H1 (cell line): ENCODE data around the gene LBX1. TPM values are rescaled to one million over a fixed set of nuclear protein-coding genes. Genes with fewer than 3 reads are reported as not detected.

Experiments used
- CTCF ChIA-PET: fragments of 300-600 bp; sonication (Branson Sonifier 250); formaldehyde crosslinking; loops from one replicate; lab custom pipeline; 2021; ENCODE audit not compliant: partially characterized antibody; lab: Charles Lee
- POLR2A ChIA-PET: fragments of 300-600 bp; sonication (Branson Sonifier 250); formaldehyde crosslinking; loops from one replicate; lab custom pipeline; 2021; ENCODE audit warnings: inconsistent platforms; ENCODE audit not compliant: partially characterized antibody; lab: Charles Lee
- DNase-seq, 2 experiments: peaks; one replicate each; pipeline versions ENCODE4 v3.0.0 to v3.0.0-alpha.2; 2010 to 2022; ENCODE audit warnings: low spot score in 2 of 2, low read depth in 1 of 2, mixed read lengths in 1 of 2
- FAIRE-seq: peaks from 2 replicates; lab custom pipeline; 2011; peaks lifted over from hg19 to GRCh38; lab: Jason Lieb, UNC
- H2AFZ ChIP-seq: 2 replicates; pipeline ENCODE4 v1.8.1; 2012; ENCODE audit warnings: low read length, inconsistent platforms
- H2AK5ac ChIP-seq: 2 replicates; pipeline ENCODE4 v1.6.1; 2013; ENCODE audit warnings: low read depth, low read length
- H2BK120ac ChIP-seq: replicated peaks from 2 replicates; pipeline ENCODE3; 2013; ENCODE audit warnings: low read depth, low read length, inconsistent platforms
- H2BK12ac ChIP-seq: 2 replicates; pipeline ENCODE4 v1.6.1; 2013; ENCODE audit warnings: low read depth, low read length
- H2BK15ac ChIP-seq: 2 replicates; pipeline ENCODE4 v1.6.1; 2013; ENCODE audit warnings: low read length
- H2BK20ac ChIP-seq: 2 replicates; pipeline ENCODE4 v1.6.1; 2013; ENCODE audit warnings: low read length
- H2BK5ac ChIP-seq: 2 replicates; pipeline ENCODE4 v1.6.1; 2013; ENCODE audit warnings: low read depth, low read length
- H3K14ac ChIP-seq: 2 replicates; pipeline ENCODE4 v1.6.1; 2013; ENCODE audit warnings: inconsistent platforms; ENCODE audit not compliant: insufficient read length
- H3K18ac ChIP-seq: 2 replicates; pipeline ENCODE4 v1.6.1; 2013; ENCODE audit warnings: low read length; ENCODE audit errors: extremely low read depth
- H3K23ac ChIP-seq: 2 replicates; pipeline ENCODE4 v1.6.1; 2013; ENCODE audit warnings: inconsistent platforms; ENCODE audit not compliant: insufficient read length
- H3K23me2 ChIP-seq: 2 replicates; pipeline ENCODE4 v1.6.1; 2013; ENCODE audit warnings: low read depth, low read length
- H3K27ac ChIP-seq: 2 replicates; pipeline ENCODE4 v1.6.1; 2011; ENCODE audit warnings: low read depth, low read length, inconsistent platforms
- H3K27me3 ChIP-seq, 4 experiments: replicated peaks in 1 of 4; 1 replicate in 1 of 4; 2 replicates in 3 of 4; pipeline versions ENCODE4 v1.6.1 to v1.8.1; 2011 to 2013; ENCODE audit warnings: low read length in 3 of 4, mild to moderate bottlenecking in 3 of 4, inconsistent platforms in 2 of 4, mixed read lengths in 2 of 4, moderate library complexity in 1 of 4; ENCODE audit not compliant: control insufficient read depth in 3 of 4, insufficient read depth in 3 of 4; ENCODE audit errors: extremely low read depth in 1 of 4
- H3K36me3 ChIP-seq, 4 experiments: 2 replicates each; pipeline versions ENCODE4 v1.6.1 to v1.8.1; 2011 to 2013; ENCODE audit warnings: mild to moderate bottlenecking in 4 of 4, low read length in 3 of 4, moderate library complexity in 2 of 4, control low read depth in 1 of 4, inconsistent platforms in 1 of 4; ENCODE audit not compliant: insufficient read depth in 4 of 4, control insufficient read depth in 2 of 4
- H3K4ac ChIP-seq: replicated peaks from 2 replicates; pipeline ENCODE3; 2013; ENCODE audit warnings: low read length, low read depth, mixed read lengths, inconsistent platforms; ENCODE audit not compliant: insufficient read length
- H3K4me1 ChIP-seq, 4 experiments: replicated peaks in 1 of 4; 1 replicate in 1 of 4; 2 replicates in 3 of 4; pipeline versions ENCODE4 v1.6.1 to v1.8.1; 2011 to 2013; ENCODE audit warnings: low read length in 3 of 4, inconsistent platforms in 2 of 4, mixed read lengths in 1 of 4; ENCODE audit not compliant: insufficient read depth in 4 of 4, control insufficient read depth in 3 of 4
- H3K4me2 ChIP-seq, 2 experiments: 2 replicates each; pipeline versions ENCODE4 v1.6.1 to v1.8.1; 2011 to 2013; ENCODE audit warnings: low read depth in 2 of 2, low read length in 2 of 2, control low read depth in 1 of 2, inconsistent platforms in 1 of 2, mild to moderate bottlenecking in 1 of 2; ENCODE audit not compliant: insufficient read depth in 1 of 2
- H3K4me3 ChIP-seq, 4 experiments: fragments of 200-600, 300-600 bp in 1 of 4; sonication (generic), shearing (Covaris generic), sonication (Bioruptor Twin) in 1 of 4; 2 replicates each; pipeline versions ENCODE4 v1.5.1 to v1.8.1; 2011 to 2016; ENCODE audit warnings: low read length in 4 of 4, low read depth in 3 of 4, control low read depth in 2 of 4, inconsistent platforms in 2 of 4, mild to moderate bottlenecking in 2 of 4, mixed read lengths in 1 of 4, moderate library complexity in 1 of 4; ENCODE audit not compliant: insufficient read depth in 2 of 4; ENCODE audit errors: extremely low read depth in 1 of 4
- H3K56ac ChIP-seq: replicated peaks from 2 replicates; pipeline ENCODE3; 2013; ENCODE audit warnings: low read depth, mild to moderate bottlenecking, mixed read lengths, low read length, inconsistent platforms; ENCODE audit not compliant: insufficient read length
- H3K79me1 ChIP-seq: 2 replicates; pipeline ENCODE4 v1.6.1; 2013; ENCODE audit warnings: low read depth, low read length, control low read depth
- H3K79me2 ChIP-seq, 2 experiments: 2 replicates each; pipeline versions ENCODE4 v1.6.1 to v1.8.1; 2012 to 2013; ENCODE audit warnings: low read length in 2 of 2, mild to moderate bottlenecking in 2 of 2, inconsistent platforms in 1 of 2; ENCODE audit not compliant: insufficient read depth in 2 of 2, control insufficient read depth in 1 of 2
- H3K9ac ChIP-seq, 4 experiments: replicated peaks in 1 of 4; 1 replicate in 1 of 4; 2 replicates in 3 of 4; pipeline versions ENCODE4 v1.6.1 to v1.8.1; 2011 to 2013; ENCODE audit warnings: low read depth in 3 of 4, low read length in 3 of 4, control low read depth in 2 of 4, mild to moderate bottlenecking in 2 of 4, moderate library complexity in 2 of 4, inconsistent platforms in 1 of 4; ENCODE audit errors: extremely low read depth in 1 of 4
- H3K9me3 ChIP-seq, 2 experiments: 2 replicates each; pipeline versions ENCODE4 v1.6.1 to v1.8.1; 2012 to 2013; ENCODE audit warnings: mild to moderate bottlenecking in 2 of 2, moderate library complexity in 2 of 2, control low read depth in 1 of 2, inconsistent platforms in 1 of 2, low read depth in 1 of 2, low read length in 1 of 2, mixed read lengths in 1 of 2; ENCODE audit not compliant: insufficient read depth in 2 of 2
- H4K20me1 ChIP-seq, 2 experiments: replicated peaks in 1 of 2; 2 replicates each; pipeline versions ENCODE3 to v1.8.1; 2011 to 2013; ENCODE audit warnings: inconsistent platforms in 2 of 2, low read length in 2 of 2, mild to moderate bottlenecking in 1 of 2; ENCODE audit not compliant: insufficient read depth in 2 of 2, control insufficient read depth in 1 of 2
- H4K5ac ChIP-seq: 2 replicates; pipeline ENCODE4 v1.6.1; 2013; ENCODE audit warnings: low read length, low read depth, mixed read lengths, inconsistent platforms; ENCODE audit not compliant: insufficient read length
- H4K8ac ChIP-seq: 2 replicates; pipeline ENCODE4 v1.8.0; 2013; ENCODE audit warnings: mild to moderate bottlenecking, moderate library complexity, low read length, inconsistent platforms; ENCODE audit not compliant: insufficient read depth; ENCODE audit errors: extremely low read depth
- H4K91ac ChIP-seq: replicated peaks from 2 replicates; pipeline ENCODE3; 2013; ENCODE audit warnings: low read length, mixed read lengths, inconsistent platforms; ENCODE audit not compliant: insufficient read length
- EZH2 ChIP-seq: fragments of 200-600 bp; sonication (generic); IDR thresholded peaks from 2 replicates; pipeline ENCODE4 v1.7.1; 2012; ENCODE audit warnings: low read depth, mild to moderate bottlenecking, moderate library complexity, low read length, inconsistent platforms; ENCODE audit not compliant: severe bottlenecking
- GTF2F1 ChIP-seq: IDR thresholded peaks from 2 replicates; pipeline ENCODE4 v1.6.1; 2012; ENCODE audit warnings: low read depth, low read length, improper control_type of control experiment, borderline replicate concordance
- SRF ChIP-seq: IDR thresholded peaks from 2 replicates; pipeline ENCODE4 v1.6.1; 2011; ENCODE audit warnings: mild to moderate bottlenecking, low read depth, low read length, moderate library complexity
- WGBS, 2 experiments: shearing (Covaris generic) in 1 of 2; methylation state at CpG; one replicate each; pipeline versions ENCODE4 v1.1.6 to v1.1.7; 2013 to 2015; ENCODE audit warnings: low lambda C conversion rate in 2 of 2, mixed read lengths in 2 of 2, inconsistent platforms in 1 of 2, low coverage in 1 of 2, missing lambda C conversion rate in 1 of 2; ENCODE audit not compliant: insufficient replicate concordance in 2 of 2, insufficient coverage in 1 of 2, insufficient read length in 1 of 2; ENCODE audit errors: extremely low coverage in 1 of 2, missing lambda C conversion rate in 1 of 2; 5-methylcytosine and 5-hydroxymethylcytosine counted together
- polyA plus RNA-seq, 7 experiments: library from polyadenylated mRNA; depleted of rRNA in 3 of 7; stranded (reverse) in 5 of 7; unstranded in 2 of 7; fragments of >200 nt in 5 of 7; fragments of 200-250 nt in 2 of 7; gene quantifications; 1 replicate in 5 of 7; 2 replicates in 1 of 7; 4 replicates in 1 of 7; pipeline versions ENCODE4 v1.2.1 to v1.2.3, GENCODE V29; 2011 to 2013; ENCODE audit warnings: missing spikeins in 2 of 7, mixed read lengths in 2 of 7
- total RNA-seq: library from RNA; stranded (reverse); fragmentation: NEBNext Ultra II Directional; extraction: Animal tissue kit (Norgen Biotek cat#: 25700); gene quantifications from 2 replicates; pipeline ENCODE4 v1.2.1, GENCODE V29; 2021

LBX1 gene
- total and polyA plus RNA-seq, 2 of the 8 experiments (the other 6 are each of a cell fraction or from before 2014, with no cell fraction given): not detected

DNA sequence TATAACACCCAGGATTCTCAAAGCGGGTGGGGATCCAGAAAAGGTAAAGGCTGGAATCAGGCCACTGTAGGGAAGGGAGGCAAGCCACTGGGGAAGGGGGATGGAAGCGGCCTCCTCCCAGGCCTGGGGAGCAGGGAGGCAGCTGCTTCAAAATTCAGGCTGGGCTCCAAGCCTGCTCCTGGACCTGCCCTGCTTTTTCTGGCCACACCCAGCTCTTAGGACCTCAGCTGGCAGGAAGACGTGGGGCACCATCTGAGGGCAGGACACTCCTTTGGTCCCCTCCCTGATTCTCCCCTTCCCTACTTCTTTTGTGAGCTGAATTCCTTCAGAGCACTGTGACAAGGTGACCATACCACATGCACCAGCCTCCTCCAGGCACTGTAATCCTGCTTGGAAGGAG lies 4.6 kb upstream of the LBX1 start:
- Histone ChIP-seq H2BK20ac (no peak overlapping the region), H3K4me2 (no peak overlapping the region), H3K27ac (no peak overlapping the region), H3K4ac (no peak overlapping the region), H4K20me1 (peaks cover 28 to 40% of the 10 kb centered on the region in 2 experiments), H3K27me3 (peaks cover 98 to 100% (median 99%) of the 10 kb centered on the region in 4 experiments), H3K79me1 (no peaks in the 10 kb centered on the region), H3K9me3 (0 out of 4 replicates have a peak, but pooled peaks cover 0 to 4% of the 10 kb centered on the region in 2 experiments), H3K9ac (no peak overlapping the region), H3K14ac (no peak overlapping the region), H3K36me3 (peaks cover 0 to 8% (median 0%) of the 10 kb centered on the region in 4 experiments; a peak in 1 of 8 replicates), H4K5ac (no peak overlapping the region), H3K18ac (no peak overlapping the region), H2BK12ac (no peak overlapping the region), H4K91ac (no peak overlapping the region), H3K23ac (no peak overlapping the region), H3K4me3 (no peak overlapping the region), H2BK120ac (no peak overlapping the region), H3K23me2 (peaks cover 11% of the 10 kb centered on the region; the same call in 1 of the 2 replicates), H2BK5ac (no peak overlapping the region), H3K4me1 (peaks cover 4 to 31% (median 10%) of the 10 kb centered on the region in 4 experiments), H3K56ac (no peak overlapping the region), H2AK5ac (0 out of 2 replicates have a peak overlapping the region, but pooled peaks have one; percentile 78), H4K8ac (no peak overlapping the region), H2AFZ (no peak overlapping the region), H2BK15ac (no peak overlapping the region), H3K79me2 (no peaks in the 10 kb centered on the region)
- ChIA-PET CTCF (interaction anchor here (0.6 to 10.4 kb wide), 12 partner anchors 10 to 210 kb away, joined by 3 to 113 read pairs (median 4); no protein-coding TSS in a partner anchor), POLR2A (interaction anchor here (0.8 kb wide), 1 partner anchor 184 kb away, joined by 3 read pairs; no protein-coding TSS in a partner anchor)
- FAIRE-seq (no peak), DNase-seq (no peak)
- WGBS, 2 experiments: 24% methylated on average over 3 of the region's 3 CpGs; no CpG with 5 or more reads in 1 of the 2 experiments
- peak; percentile 23 for TF ChIP-seq EZH2
- TF ChIP-seq SRF: no peak
- TF ChIP-seq GTF2F1: no peak
